ENCODE results near the gene KLF2.

KLF2 gene

GRCh38 chr19:16374436-16374835 is 49.8 kb downstream of the KLF2 start:
- no peak overlapping the region for H3K4me3 ChIP-seq (ENCODE audit: control insufficient read depth, low read depth, low read length)

GRCh38 chr19:16375157-16375935 is 50.7 kb downstream of the KLF2 start:
- no peak overlapping the region for H3K4me3 ChIP-seq (ENCODE audit: control insufficient read depth, low read depth, low read length)
- DNase-seq (ENCODE audit: low read depth): no peak
- TF ChIP-seq CTCF (conservative IDR thresholded peaks at IDR 0.05; ENCODE audit: control insufficient read depth, insufficient read depth, low read depth, low read length): no peak

More at GRCh38 chr19:16374436-16374835, 49.8 kb downstream of the KLF2 start:
- no peak for TF ChIP-seq CTCF (conservative IDR thresholded peaks at IDR 0.05; ENCODE audit: control insufficient read depth, insufficient read depth, low read depth, low read length)
- DNase-seq (ENCODE audit: low read depth): no peak

- DNase-seq (ENCODE audit: low read depth): no peak
- no peak overlapping the region for H3K4me3 ChIP-seq (ENCODE audit: control insufficient read depth, low read depth, low read length)
- TF ChIP-seq CTCF (conservative IDR thresholded peaks at IDR 0.05; ENCODE audit: control insufficient read depth, insufficient read depth, low read depth, low read length): no peak
Observed at GRCh38 chr19:16375936-16376185, 51.2 kb downstream of the KLF2 start.

GRCh38 chr19:16376241-16376640 is 51.6 kb downstream of the KLF2 start:
- H3K4me3 ChIP-seq (ENCODE audit: control insufficient read depth, low read depth, low read length): no peak overlapping the region
- TF ChIP-seq CTCF (conservative IDR thresholded peaks at IDR 0.05; ENCODE audit: control insufficient read depth, insufficient read depth, low read depth, low read length): no peak
- DNase-seq (ENCODE audit: low read depth): peak; percentile 14

GRCh38 chr19:16376649-16377048 is 52.0 kb downstream of the KLF2 start:
- no peak for TF ChIP-seq CTCF (conservative IDR thresholded peaks at IDR 0.05; ENCODE audit: control insufficient read depth, insufficient read depth, low read depth, low read length)
- H3K4me3 ChIP-seq (ENCODE audit: control insufficient read depth, low read depth, low read length): no peak overlapping the region
- no peak for DNase-seq (ENCODE audit: low read depth)

- no peak overlapping the region for H3K4me3 ChIP-seq (ENCODE audit: control insufficient read depth, low read depth, low read length)
- no peak for DNase-seq (ENCODE audit: low read depth)
- no peak for TF ChIP-seq CTCF (conservative IDR thresholded peaks at IDR 0.05; ENCODE audit: control insufficient read depth, insufficient read depth, low read depth, low read length)
Observed at GRCh38 chr19:16377521-16377920, 52.9 kb downstream of the KLF2 start.
